Cardiac fibroblast (primary cell): ENCODE data around the gene MARCHF6.
"Not testable (repeated sequence)": the region's sequence is repeated elsewhere in the genome, so short reads cannot be mapped to it uniquely, and the experiment has no call there.

Source experiments
- DNase-seq, 2 donors: peaks; one replicate each; pipeline versions ENCODE4 v3.0.0 to v3.0.0-alpha.2; 2010; ENCODE audit warnings: low read depth in 2 of 2
- H3K4me3 ChIP-seq, 2 donors: replicated peaks in 1 of 2; 1 replicate in 1 of 2; 2 replicates in 1 of 2; pipeline ENCODE4 v1.5.1; 2011; ENCODE audit warnings: low read depth in 2 of 2, low read length in 2 of 2, mild to moderate bottlenecking in 2 of 2, moderate library complexity in 1 of 2
- CTCF ChIP-seq: IDR thresholded peaks from one replicate; pipeline ENCODE4 v1.5.1; 2011; ENCODE audit warnings: low read depth, mild to moderate bottlenecking, low read length, inconsistent platforms

MARCHF6 gene

GRCh38 chr5:10372726-10373709 is 19.5 kb downstream of the MARCHF6 start:
- no peak overlapping the region for H3K4me3 ChIP-seq
- no peak for DNase-seq
- no peak for TF ChIP-seq CTCF

- DNase-seq = no peak
Measured at GRCh38 chr5:10374046-10375022, 20.8 kb downstream of the MARCHF6 start.

GRCh38 chr5:10375146-10375545 is 21.7 kb downstream of the MARCHF6 start:
- not testable (repeated sequence) for DNase-seq, H3K4me3 ChIP-seq

More at GRCh38 chr5:10374046-10375022, 20.8 kb downstream of the MARCHF6 start:
- no peak overlapping the region for H3K4me3 ChIP-seq
- no peak for TF ChIP-seq CTCF

- H3K4me3 ChIP-seq = no peak overlapping the region
- no peak for TF ChIP-seq CTCF
Measured at GRCh38 chr5:10376544-10376943, 23.0 kb downstream of the MARCHF6 start.

GRCh38 chr5:10377081-10377480 is 23.6 kb downstream of the MARCHF6 start:
- no peak for DNase-seq
- H3K4me3 ChIP-seq = no peak overlapping the region
- no peak for TF ChIP-seq CTCF

More at GRCh38 chr5:10376544-10376943, 23.0 kb downstream of the MARCHF6 start:
- DNase-seq = no peak

GRCh38 chr5:10381803-10382202 is 28.3 kb downstream of the MARCHF6 start:
- no peak for DNase-seq
- H3K4me3 ChIP-seq = no peak overlapping the region
- TF ChIP-seq CTCF = no peak
